ENCODE data around the gene DUOX2.

Gene DUOX2

DNA sequence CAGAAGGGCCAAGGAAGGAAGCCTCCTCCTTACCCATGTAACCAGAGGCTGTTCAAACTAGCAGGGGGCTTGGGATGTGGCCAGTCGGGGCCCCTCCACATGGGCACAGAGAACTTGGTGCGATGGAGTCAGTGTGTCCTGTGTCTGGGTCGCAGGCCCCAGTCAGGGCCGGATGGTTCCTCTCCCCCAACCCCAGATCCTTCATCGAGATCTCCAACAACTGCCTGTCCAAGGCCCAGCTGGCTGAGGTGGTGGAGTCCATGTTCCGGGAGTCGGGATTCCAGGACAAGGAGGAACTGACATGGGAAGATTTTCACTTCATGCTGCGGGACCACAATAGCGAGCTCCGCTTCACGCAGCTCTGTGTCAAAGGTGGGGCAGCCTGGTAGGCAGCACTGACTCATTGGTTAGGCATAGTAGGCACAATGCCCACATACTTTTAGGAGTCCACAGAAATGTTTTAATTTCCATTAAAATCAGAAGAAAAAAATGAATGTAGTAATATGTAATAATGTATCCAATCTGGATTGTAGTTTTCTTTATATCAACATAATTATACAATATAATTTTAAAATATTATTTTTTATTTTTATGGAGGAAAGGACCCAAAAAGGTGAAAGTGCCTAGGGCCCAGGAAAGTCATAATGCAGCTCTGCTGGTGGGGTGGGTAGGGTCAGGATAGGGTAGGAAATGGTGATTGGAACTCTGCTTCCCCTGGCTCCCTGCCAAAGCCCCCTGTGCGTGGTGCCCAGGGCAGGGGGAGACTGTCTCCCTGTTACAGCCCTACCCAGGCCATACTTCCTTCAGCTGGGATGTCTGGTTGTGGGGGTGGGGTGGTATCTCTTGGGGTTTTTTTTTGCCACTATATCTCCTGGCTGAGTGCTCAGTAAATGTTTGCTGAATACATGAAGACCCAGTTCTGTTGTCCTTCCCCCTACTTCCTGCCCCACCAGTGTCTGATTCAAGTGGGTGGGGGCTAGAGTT, 34.4 kb upstream of the DUOX2 start (continued):
- TF ChIP-seq, protein P1, sequence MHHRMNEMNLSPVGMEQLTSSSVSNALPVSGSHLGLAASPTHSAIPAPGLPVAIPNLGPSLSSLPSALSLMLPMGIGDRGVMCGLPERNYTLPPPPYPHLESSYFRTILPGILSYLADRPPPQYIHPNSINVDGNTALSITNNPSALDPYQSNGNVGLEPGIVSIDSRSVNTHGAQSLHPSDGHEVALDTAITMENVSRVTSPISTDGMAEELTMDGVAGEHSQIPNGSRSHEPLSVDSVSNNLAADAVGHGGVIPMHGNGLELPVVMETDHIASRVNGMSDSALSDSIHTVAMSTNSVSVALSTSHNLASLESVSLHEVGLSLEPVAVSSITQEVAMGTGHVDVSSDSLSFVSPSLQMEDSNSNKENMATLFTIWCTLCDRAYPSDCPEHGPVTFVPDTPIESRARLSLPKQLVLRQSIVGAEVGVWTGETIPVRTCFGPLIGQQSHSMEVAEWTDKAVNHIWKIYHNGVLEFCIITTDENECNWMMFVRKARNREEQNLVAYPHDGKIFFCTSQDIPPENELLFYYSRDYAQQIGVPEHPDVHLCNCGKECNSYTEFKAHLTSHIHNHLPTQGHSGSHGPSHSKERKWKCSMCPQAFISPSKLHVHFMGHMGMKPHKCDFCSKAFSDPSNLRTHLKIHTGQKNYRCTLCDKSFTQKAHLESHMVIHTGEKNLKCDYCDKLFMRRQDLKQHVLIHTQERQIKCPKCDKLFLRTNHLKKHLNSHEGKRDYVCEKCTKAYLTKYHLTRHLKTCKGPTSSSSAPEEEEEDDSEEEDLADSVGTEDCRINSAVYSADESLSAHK (tag by site-specific recombination; IDR thresholded peaks at IDR 0.05), result no peak
- TF ChIP-seq ZNF561 (tag by site-specific recombination; IDR thresholded peaks at IDR 0.05; ENCODE audit: borderline replicate concordance), result no peak
- no peak for TF ChIP-seq KLF8 (tag by site-specific recombination; IDR thresholded peaks at IDR 0.05)
- no peak for TF ChIP-seq ZNF266 (tag by site-specific recombination; IDR thresholded peaks at IDR 0.05; ENCODE audit: low read depth)
- no peak for TF ChIP-seq ZNF341 (tag by site-specific recombination; IDR thresholded peaks at IDR 0.05; ENCODE audit: low read depth)
- no peak for TF ChIP-seq ZFP37 (tag by site-specific recombination; IDR thresholded peaks at IDR 0.05)
- TF ChIP-seq, protein P2, sequence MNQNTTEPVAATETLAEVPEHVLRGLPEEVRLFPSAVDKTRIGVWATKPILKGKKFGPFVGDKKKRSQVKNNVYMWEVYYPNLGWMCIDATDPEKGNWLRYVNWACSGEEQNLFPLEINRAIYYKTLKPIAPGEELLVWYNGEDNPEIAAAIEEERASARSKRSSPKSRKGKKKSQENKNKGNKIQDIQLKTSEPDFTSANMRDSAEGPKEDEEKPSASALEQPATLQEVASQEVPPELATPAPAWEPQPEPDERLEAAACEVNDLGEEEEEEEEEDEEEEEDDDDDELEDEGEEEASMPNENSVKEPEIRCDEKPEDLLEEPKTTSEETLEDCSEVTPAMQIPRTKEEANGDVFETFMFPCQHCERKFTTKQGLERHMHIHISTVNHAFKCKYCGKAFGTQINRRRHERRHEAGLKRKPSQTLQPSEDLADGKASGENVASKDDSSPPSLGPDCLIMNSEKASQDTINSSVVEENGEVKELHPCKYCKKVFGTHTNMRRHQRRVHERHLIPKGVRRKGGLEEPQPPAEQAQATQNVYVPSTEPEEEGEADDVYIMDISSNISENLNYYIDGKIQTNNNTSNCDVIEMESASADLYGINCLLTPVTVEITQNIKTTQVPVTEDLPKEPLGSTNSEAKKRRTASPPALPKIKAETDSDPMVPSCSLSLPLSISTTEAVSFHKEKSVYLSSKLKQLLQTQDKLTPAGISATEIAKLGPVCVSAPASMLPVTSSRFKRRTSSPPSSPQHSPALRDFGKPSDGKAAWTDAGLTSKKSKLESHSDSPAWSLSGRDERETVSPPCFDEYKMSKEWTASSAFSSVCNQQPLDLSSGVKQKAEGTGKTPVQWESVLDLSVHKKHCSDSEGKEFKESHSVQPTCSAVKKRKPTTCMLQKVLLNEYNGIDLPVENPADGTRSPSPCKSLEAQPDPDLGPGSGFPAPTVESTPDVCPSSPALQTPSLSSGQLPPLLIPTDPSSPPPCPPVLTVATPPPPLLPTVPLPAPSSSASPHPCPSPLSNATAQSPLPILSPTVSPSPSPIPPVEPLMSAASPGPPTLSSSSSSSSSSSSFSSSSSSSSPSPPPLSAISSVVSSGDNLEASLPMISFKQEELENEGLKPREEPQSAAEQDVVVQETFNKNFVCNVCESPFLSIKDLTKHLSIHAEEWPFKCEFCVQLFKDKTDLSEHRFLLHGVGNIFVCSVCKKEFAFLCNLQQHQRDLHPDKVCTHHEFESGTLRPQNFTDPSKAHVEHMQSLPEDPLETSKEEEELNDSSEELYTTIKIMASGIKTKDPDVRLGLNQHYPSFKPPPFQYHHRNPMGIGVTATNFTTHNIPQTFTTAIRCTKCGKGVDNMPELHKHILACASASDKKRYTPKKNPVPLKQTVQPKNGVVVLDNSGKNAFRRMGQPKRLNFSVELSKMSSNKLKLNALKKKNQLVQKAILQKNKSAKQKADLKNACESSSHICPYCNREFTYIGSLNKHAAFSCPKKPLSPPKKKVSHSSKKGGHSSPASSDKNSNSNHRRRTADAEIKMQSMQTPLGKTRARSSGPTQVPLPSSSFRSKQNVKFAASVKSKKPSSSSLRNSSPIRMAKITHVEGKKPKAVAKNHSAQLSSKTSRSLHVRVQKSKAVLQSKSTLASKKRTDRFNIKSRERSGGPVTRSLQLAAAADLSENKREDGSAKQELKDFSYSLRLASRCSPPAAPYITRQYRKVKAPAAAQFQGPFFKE (tag by site-specific recombination; IDR thresholded peaks at IDR 0.05; ENCODE audit: borderline replicate concordance), result no peak

DNA sequence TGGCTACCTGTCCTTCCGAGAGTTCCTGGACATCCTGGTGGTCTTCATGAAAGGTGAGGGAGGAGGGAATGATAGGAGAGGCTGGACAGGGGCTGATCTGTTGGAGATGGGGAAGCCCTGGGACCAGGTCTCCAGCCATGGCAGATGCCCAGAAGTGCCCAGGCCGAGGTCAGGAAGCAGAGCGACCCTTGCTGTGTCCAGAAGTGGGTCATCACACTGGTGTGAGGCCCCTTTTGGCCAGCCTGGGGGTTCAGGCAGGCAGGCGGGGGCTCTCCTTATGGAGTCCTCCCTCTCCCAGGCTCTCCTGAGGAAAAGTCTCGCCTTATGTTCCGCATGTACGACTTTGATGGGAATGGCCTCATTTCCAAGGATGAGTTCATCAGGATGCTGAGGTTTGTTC, 33.6 kb upstream of the DUOX2 start:
- H3K9me3 ChIP-seq (ENCODE audit: control insufficient read depth, insufficient read depth, low read depth, low read length), result no peaks in the 10 kb centered on the region
- H3K4me3 ChIP-seq (ENCODE audit: low read depth, low read length), result no peak overlapping the region
- CTCF ChIA-PET, result interaction anchor here (1.8 kb wide), 1 partner anchor 23 kb away, joined by 4 read pairs; no protein-coding TSS in a partner anchor
- no peaks in the 10 kb centered on the region for H3K4me1 ChIP-seq (ENCODE audit: control insufficient read depth, insufficient read depth, low read length)
- no peaks in the 10 kb centered on the region for H3K36me3 ChIP-seq (ENCODE audit: control insufficient read depth in 2 of 2, insufficient read depth in 1 of 2, low read length in 2 of 2)
- TF ChIP-seq ZFP69B (tag by site-specific recombination; IDR thresholded peaks at IDR 0.05), result no peak
- POLR2A ChIA-PET, result no interaction called here
- H3K27ac ChIP-seq (ENCODE audit: extremely low read depth, low read depth, low read length), result no peak overlapping the region

DNA sequence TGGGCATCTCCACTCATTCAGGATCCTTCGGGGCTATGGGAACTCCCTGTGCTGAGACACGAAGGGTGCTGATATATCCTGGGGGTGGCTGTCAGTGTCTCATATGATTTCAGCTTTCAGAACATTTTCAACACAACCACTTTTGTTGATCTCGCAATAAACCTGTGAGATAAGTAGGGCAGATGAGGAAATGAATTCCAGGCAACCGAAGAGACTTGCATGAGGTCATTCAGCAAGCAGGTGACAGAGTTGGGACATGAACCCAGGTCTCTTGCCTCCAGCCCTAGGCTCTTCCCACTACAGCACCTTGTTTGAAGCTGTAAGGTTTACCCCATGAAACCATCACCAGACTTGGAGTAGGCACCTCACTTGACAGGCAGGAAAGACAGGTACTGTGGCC, 32.4 kb upstream of the DUOX2 start:
- H3K9me3 ChIP-seq (ENCODE audit: control insufficient read depth, insufficient read depth, low read depth, low read length), result no peaks in the 10 kb centered on the region
- CTCF ChIA-PET, result interaction anchor here (0.8 to 1.8 kb wide), 3 partner anchors 20 to 28 kb away, joined by 3 to 6 read pairs (median 4); no protein-coding TSS in a partner anchor
- no peak for TF ChIP-seq ZNF112 (tag by site-specific recombination; IDR thresholded peaks at IDR 0.05)
- TF ChIP-seq ZNF629 (tag by site-specific recombination; IDR thresholded peaks at IDR 0.05), result no peak
- TF ChIP-seq TCF7L2 (IDR thresholded peaks at IDR 0.05; ENCODE audit: borderline replicate concordance, low read depth, low read length), result no peak
- TF ChIP-seq MZF1 (tag by site-specific recombination; IDR thresholded peaks at IDR 0.05; ENCODE audit: borderline replicate concordance), result no peak
- no peak for TF ChIP-seq SETDB1 (IDR thresholded peaks at IDR 0.05; ENCODE audit: insufficient read length, low read length)
- TF ChIP-seq ZNF274 (IDR thresholded peaks at IDR 0.05; ENCODE audit: low read length), result no peak
- no peak for TF ChIP-seq ZNF274 (tag by site-specific recombination; IDR thresholded peaks at IDR 0.05; ENCODE audit: borderline replicate concordance)
- TF ChIP-seq, protein P3, sequence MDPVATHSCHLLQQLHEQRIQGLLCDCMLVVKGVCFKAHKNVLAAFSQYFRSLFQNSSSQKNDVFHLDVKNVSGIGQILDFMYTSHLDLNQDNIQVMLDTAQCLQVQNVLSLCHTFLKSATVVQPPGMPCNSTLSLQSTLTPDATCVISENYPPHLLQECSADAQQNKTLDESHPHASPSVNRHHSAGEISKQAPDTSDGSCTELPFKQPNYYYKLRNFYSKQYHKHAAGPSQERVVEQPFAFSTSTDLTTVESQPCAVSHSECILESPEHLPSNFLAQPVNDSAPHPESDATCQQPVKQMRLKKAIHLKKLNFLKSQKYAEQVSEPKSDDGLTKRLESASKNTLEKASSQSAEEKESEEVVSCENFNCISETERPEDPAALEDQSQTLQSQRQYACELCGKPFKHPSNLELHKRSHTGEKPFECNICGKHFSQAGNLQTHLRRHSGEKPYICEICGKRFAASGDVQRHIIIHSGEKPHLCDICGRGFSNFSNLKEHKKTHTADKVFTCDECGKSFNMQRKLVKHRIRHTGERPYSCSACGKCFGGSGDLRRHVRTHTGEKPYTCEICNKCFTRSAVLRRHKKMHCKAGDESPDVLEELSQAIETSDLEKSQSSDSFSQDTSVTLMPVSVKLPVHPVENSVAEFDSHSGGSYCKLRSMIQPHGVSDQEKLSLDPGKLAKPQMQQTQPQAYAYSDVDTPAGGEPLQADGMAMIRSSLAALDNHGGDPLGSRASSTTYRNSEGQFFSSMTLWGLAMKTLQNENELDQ (tag by site-specific recombination; IDR thresholded peaks at IDR 0.05; ENCODE audit: low read depth), result no peak
- no peak for TF ChIP-seq ZNF10 (tag by site-specific recombination; IDR thresholded peaks at IDR 0.05)
- no peak for TF ChIP-seq ZNF366 (tag by site-specific recombination; conservative IDR thresholded peaks at IDR 0.05)
- TF ChIP-seq ZBTB8A (tag by site-specific recombination; IDR thresholded peaks at IDR 0.05), result no peak
- TF ChIP-seq ZNF830 (tag by site-specific recombination; IDR thresholded peaks at IDR 0.05; ENCODE audit: low read depth), result no peak
- TF ChIP-seq ZXDB (tag by site-specific recombination; IDR thresholded peaks at IDR 0.05), result no peak
- TF ChIP-seq ZNF626 (tag by site-specific recombination; IDR thresholded peaks at IDR 0.05), result no peak

More for the DNA sequence above, 32.4 kb upstream of the DUOX2 start:
- POLR2A ChIA-PET, result interaction anchor here (1.1 kb wide), 1 partner anchor 42 kb away, joined by 4 read pairs; the partner anchor contains the start of gene SHF
- Histone ChIP-seq H3K4me3 (ENCODE audit: low read depth, low read length) (no peak overlapping the region), H3K4me1 (ENCODE audit: control insufficient read depth, insufficient read depth, low read length) (no peaks in the 10 kb centered on the region), H3K36me3 (ENCODE audit: control insufficient read depth in 2 of 2, insufficient read depth in 1 of 2, low read length in 2 of 2) (no peaks in the 10 kb centered on the region), H3K27ac (ENCODE audit: extremely low read depth, low read depth, low read length) (no peak overlapping the region)

Data from HEK293 (cell line).